HG03135 (cell line): Measurements from ENCODE around the gene DENR.
"Not testable (repeated sequence)": the region's sequence is repeated elsewhere in the genome, so short reads cannot be mapped to it uniquely, and the experiment has no call there.

ENCODE experiments used
- ATAC-seq: cut with Tn5 transposase; IDR thresholded peaks from one replicate; pipeline ENCODE4 v1.9.1; 2021; ENCODE audit warnings: mild to moderate bottlenecking, moderate library complexity; ENCODE audit not compliant: unreplicated experiment

Gene DENR

GRCh38 chr12:122738571-122738970, 14.1 kb upstream of the DENR start:
- no peak for ATAC-seq

GRCh38 chr12:122740351-122740750, 12.3 kb upstream of the DENR start:
- ATAC-seq = no peak

GRCh38 chr12:122743895-122744525, 8.6 kb upstream of the DENR start:
- no peak for ATAC-seq

GRCh38 chr12:122747224-122748135, 5.1 kb upstream of the DENR start:
- ATAC-seq = no peak

GRCh38 chr12:122749569-122750332, 2.9 kb upstream of the DENR start:
- no peak for ATAC-seq

GRCh38 chr12:122750781-122751515, 1.7 kb upstream of the DENR start:
- ATAC-seq = not testable (repeated sequence)

GRCh38 chr12:122753319-122753650, 661 bp downstream of the DENR start:
- no peak for ATAC-seq

GRCh38 chr12:122754790-122755189, 2.2 kb downstream of the DENR start:
- no peak for ATAC-seq

GRCh38 chr12:122757568-122757967, 4.9 kb downstream of the DENR start:
- no peak for ATAC-seq

- ATAC-seq = no peak
Measured at GRCh38 chr12:122785503-122785902, 32.9 kb downstream of the DENR start.

GRCh38 chr12:122788387-122788786, 35.8 kb downstream of the DENR start:
- ATAC-seq = no peak

- ATAC-seq = no peak
Measured at GRCh38 chr12:122789637-122790036, 37.0 kb downstream of the DENR start.

GRCh38 chr12:122790393-122791075, 37.9 kb downstream of the DENR start:
- ATAC-seq = no peak

- no peak for ATAC-seq
Measured at GRCh38 chr12:122793685-122794106, 41.1 kb downstream of the DENR start.

GRCh38 chr12:122795807-122796206, 43.2 kb downstream of the DENR start:
- ATAC-seq = no peak

- no peak for ATAC-seq
Measured at GRCh38 chr12:122799641-122800243, 47.1 kb downstream of the DENR start.

GRCh38 chr12:122803937-122804336, 51.3 kb downstream of the DENR start:
- no peak for ATAC-seq

GRCh38 chr12:122804957-122805356, 52.3 kb downstream of the DENR start:
- ATAC-seq = not testable (repeated sequence)

- ATAC-seq = no peak
Measured at GRCh38 chr12:122807651-122808050, 55.0 kb downstream of the DENR start.

- no peak for ATAC-seq
Measured at GRCh38 chr12:122811777-122812176, 59.2 kb downstream of the DENR start.
